ENCODE results near the gene UFD1. TPM values are rescaled to one million over a fixed set of nuclear protein-coding genes. Genes with fewer than 3 reads are reported as not detected.
A peak's percentile ranks its signal among the peaks of the same experiment; 100 is the strongest.

Gene UFD1
- total RNA-seq, 1 experiment from 2014 or later: 57.9 TPM

GRCh38 chr22:19432133-19432851 lies 46.7 kb downstream of the UFD1 start, which contains the start of gene MRPL40 (continued):
- TF ChIP-seq ZNF532 (CRISPR knock-in tag; IDR thresholded peaks at IDR 0.05; ENCODE audit: borderline replicate concordance) (no peak), STAT6 (CRISPR knock-in tag; conservative IDR thresholded peaks at IDR 0.05; ENCODE audit: low read depth) (no peak), NR3C1 (CRISPR knock-in tag; conservative IDR thresholded peaks at IDR 0.05; ENCODE audit: low read depth) (no peak), NFATC4 (CRISPR knock-in tag; IDR thresholded peaks at IDR 0.05) (no peak), E2F1 (CRISPR knock-in tag; IDR thresholded peaks at IDR 0.05) (peak; percentile 72; the same call in 1 of the 2 replicates), ELF4 (CRISPR knock-in tag; IDR thresholded peaks at IDR 0.05; ENCODE audit: low read depth) (no peak), JAZF1 (CRISPR knock-in tag; IDR thresholded peaks at IDR 0.05) (no peak), SMAD4 (CRISPR knock-in tag; IDR thresholded peaks at IDR 0.05) (no peak), IRF2 (CRISPR knock-in tag; IDR thresholded peaks at IDR 0.05; ENCODE audit: borderline replicate concordance, low read depth) (no peak), ZMAT4 (CRISPR knock-in tag; IDR thresholded peaks at IDR 0.05) (no peak), NFE2L1 (CRISPR knock-in tag; IDR thresholded peaks at IDR 0.05) (no peak; the same call in none of the 2 replicates), ESRRA (CRISPR knock-in tag; IDR thresholded peaks at IDR 0.05; ENCODE audit: borderline replicate concordance) (peak; percentile 90), ATF6 (CRISPR knock-in tag; IDR thresholded peaks at IDR 0.05) (no peak), CBFB (CRISPR knock-in tag; IDR thresholded peaks at IDR 0.05; ENCODE audit: low read depth) (no peak), RELA (CRISPR knock-in tag; IDR thresholded peaks at IDR 0.05; ENCODE audit: borderline replicate concordance) (peak; percentile 84; the same call in 1 of the 2 replicates), PRRX2 (CRISPR knock-in tag; IDR thresholded peaks at IDR 0.05) (0 out of 2 replicates have a peak, but pooled peaks have one; percentile 29), ZNF423 (CRISPR knock-in tag; IDR thresholded peaks at IDR 0.05) (peak; percentile 63), TP53 (CRISPR knock-in tag; IDR thresholded peaks at IDR 0.05) (no peak), SOX15 (CRISPR knock-in tag; IDR thresholded peaks at IDR 0.05) (no peak), ZBTB21 (CRISPR knock-in tag; IDR thresholded peaks at IDR 0.05; ENCODE audit: borderline replicate concordance) (no peak), CREB1 (CRISPR knock-in tag; IDR thresholded peaks at IDR 0.05) (no peak), ZNF396 (CRISPR knock-in tag; IDR thresholded peaks at IDR 0.05; ENCODE audit: borderline replicate concordance) (no peak), ATF3 (CRISPR knock-in tag; conservative IDR thresholded peaks at IDR 0.05) (0 out of 2 replicates have a peak, but pooled peaks have one; percentile 33), FOXK1 (CRISPR knock-in tag; IDR thresholded peaks at IDR 0.05) (peak; percentile 91), NR2C2 (CRISPR knock-in tag; IDR thresholded peaks at IDR 0.05) (no peak), HMGA2 (CRISPR knock-in tag; IDR thresholded peaks at IDR 0.05) (no peak), ZNF512 (CRISPR knock-in tag; IDR thresholded peaks at IDR 0.05; ENCODE audit: borderline replicate concordance) (peak; percentile 11; the same call in 1 of the 2 replicates)
